Stimulated activated CD4-positive, alpha-beta T cell treated with anti-CD3 and anti-CD28 coated beads, Interleukin-4, amount 100 ng/mL, for 1 hour (primary cell): ENCODE measurements around the gene SPIRE2.

ENCODE experiments used
- DNase-seq: peaks from one replicate; pipeline ENCODE4 v3.0.0-alpha.2; 2020

The SPIRE2 gene

DNA sequence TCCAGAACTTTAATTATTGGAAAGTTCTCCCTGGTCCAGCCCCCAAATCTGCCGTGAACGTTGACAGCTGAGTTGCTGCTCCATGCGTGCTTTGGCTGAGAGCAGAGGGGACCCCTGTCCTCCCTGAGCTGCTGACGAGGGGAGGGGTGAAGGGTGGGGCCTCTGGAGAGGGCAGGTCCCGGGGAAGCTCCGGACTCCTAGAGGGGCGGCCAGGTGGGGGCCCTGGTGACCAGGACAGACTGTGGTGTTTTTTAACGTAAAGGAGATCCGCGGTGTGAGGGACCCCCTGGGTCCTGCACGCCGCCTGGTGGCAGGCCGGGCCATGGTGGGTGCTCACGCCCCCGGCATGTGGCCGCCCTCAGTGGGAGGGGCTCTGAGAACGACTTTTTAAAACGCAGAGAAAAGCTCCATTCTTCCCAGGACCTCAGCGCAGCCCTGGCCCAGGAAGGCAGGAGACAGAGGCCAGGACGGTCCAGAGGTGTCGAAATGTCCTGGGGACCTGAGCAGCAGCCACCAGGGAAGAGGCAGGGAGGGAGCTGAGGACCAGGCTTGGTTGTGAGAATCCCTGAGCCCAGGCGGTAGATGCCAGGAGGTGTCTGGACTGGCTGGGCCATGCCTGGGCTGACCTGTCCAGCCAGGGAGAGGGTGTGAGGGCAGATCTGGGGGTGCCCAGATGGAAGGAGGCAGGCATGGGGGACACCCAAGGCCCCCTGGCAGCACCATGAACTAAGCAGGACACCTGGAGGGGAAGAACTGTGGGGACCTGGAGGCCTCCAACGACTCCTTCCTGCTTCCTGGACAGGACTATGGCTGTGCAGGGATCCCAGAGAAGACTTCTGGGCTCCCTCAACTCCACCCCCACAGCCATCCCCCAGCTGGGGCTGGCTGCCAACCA is 90.4 kb downstream of the SPIRE2 start, which contains the start of gene MC1R:
Gene MC1R (plus strand): TSS at position 410 of the 895 bp plus-strand sequence. CDS start 397 bp downstream, at position 807.
- peak; percentile 34 for DNase-seq

DNA sequence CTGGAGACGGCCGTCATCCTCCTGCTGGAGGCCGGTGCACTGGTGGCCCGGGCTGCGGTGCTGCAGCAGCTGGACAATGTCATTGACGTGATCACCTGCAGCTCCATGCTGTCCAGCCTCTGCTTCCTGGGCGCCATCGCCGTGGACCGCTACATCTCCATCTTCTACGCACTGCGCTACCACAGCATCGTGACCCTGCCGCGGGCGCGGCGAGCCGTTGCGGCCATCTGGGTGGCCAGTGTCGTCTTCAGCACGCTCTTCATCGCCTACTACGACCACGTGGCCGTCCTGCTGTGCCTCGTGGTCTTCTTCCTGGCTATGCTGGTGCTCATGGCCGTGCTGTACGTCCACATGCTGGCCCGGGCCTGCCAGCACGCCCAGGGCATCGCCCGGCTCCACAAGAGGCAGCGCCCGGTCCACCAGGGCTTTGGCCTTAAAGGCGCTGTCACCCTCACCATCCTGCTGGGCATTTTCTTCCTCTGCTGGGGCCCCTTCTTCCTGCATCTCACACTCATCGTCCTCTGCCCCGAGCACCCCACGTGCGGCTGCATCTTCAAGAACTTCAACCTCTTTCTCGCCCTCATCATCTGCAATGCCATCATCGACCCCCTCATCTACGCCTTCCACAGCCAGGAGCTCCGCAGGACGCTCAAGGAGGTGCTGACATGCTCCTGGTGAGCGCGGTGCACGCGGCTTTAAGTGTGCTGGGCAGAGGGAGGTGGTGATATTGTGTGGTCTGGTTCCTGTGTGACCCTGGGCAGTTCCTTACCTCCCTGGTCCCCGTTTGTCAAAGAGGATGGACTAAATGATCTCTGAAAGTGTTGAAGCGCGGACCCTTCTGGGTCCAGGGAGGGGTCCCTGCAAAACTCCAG is 91.5 kb downstream of the SPIRE2 start:
- DNase-seq, result no peak

DNA sequence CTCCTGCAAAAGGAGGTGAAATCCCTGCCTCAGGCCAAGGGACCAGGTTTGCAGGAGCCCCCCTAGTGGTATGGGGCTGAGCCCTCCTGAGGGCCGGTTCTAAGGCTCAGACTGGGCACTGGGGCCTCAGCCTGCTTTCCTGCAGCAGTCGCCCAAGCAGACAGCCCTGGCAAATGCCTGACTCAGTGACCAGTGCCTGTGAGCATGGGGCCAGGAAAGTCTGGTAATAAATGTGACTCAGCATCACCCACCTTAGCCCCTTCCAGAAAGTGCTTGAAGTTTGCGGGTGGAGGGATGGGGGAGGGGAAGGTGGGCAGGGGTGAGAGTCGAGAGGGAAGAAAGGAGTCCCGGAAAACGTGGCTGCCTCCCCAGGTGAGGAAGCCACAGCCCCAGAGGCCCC is 92.4 kb downstream of the SPIRE2 start:
- DNase-seq, result no peak
